Measurements from ENCODE around the gene ZYG11B.
"Not testable (repeated sequence)": the region's sequence is repeated elsewhere in the genome, so short reads cannot be mapped to it uniquely, and the experiment has no call there.

Gene ZYG11B

GRCh38 chr1:52756020-52756419 lies 29.8 kb downstream of the ZYG11B start:
- DNase-seq (ENCODE audit: low spot score), result no peak

GRCh38 chr1:52759908-52760307 lies 33.7 kb downstream of the ZYG11B start:
- no peak for DNase-seq (ENCODE audit: low spot score)

GRCh38 chr1:52767596-52768280 lies 41.5 kb downstream of the ZYG11B start:
- no peak for DNase-seq (ENCODE audit: low spot score)

GRCh38 chr1:52769346-52770033 lies 43.2 kb downstream of the ZYG11B start:
- DNase-seq (ENCODE audit: low spot score), result no peak

- no peak for DNase-seq (ENCODE audit: low spot score)
Observed at GRCh38 chr1:52771384-52771783, 45.1 kb downstream of the ZYG11B start.

- no peak for DNase-seq (ENCODE audit: low spot score)
Observed at GRCh38 chr1:52786148-52786547, 59.9 kb downstream of the ZYG11B start.

- DNase-seq (ENCODE audit: low spot score), result not testable (repeated sequence)
Observed at GRCh38 chr1:52790429-52790828, 64.2 kb downstream of the ZYG11B start.

GRCh38 chr1:52792036-52792435 lies 65.8 kb downstream of the ZYG11B start:
- DNase-seq (ENCODE audit: low spot score), result no peak

GRCh38 chr1:52793717-52794116 lies 67.5 kb downstream of the ZYG11B start:
- DNase-seq (ENCODE audit: low spot score), result not testable (repeated sequence)

- DNase-seq (ENCODE audit: low spot score), result no peak
Observed at GRCh38 chr1:52795464-52795863, 69.2 kb downstream of the ZYG11B start.

GRCh38 chr1:52798331-52798730 lies 72.1 kb downstream of the ZYG11B start:
- DNase-seq (ENCODE audit: low spot score), result no peak

GRCh38 chr1:52801011-52801410 lies 74.8 kb downstream of the ZYG11B start:
- DNase-seq (ENCODE audit: low spot score), result no peak

- DNase-seq (ENCODE audit: low spot score), result not testable (repeated sequence)
Observed at GRCh38 chr1:52804083-52804482, 77.8 kb downstream of the ZYG11B start.

GRCh38 chr1:52814465-52814864 lies 88.2 kb downstream of the ZYG11B start:
- DNase-seq (ENCODE audit: low spot score), result no peak

- DNase-seq (ENCODE audit: low spot score), result not testable (repeated sequence)
Observed at GRCh38 chr1:52820830-52821229, 94.6 kb downstream of the ZYG11B start.

GRCh38 chr1:52825868-52826267 lies 99.6 kb downstream of the ZYG11B start:
- no peak for DNase-seq (ENCODE audit: low spot score)

- DNase-seq (ENCODE audit: low spot score), result no peak
Observed at GRCh38 chr1:52834798-52835197, 108.5 kb downstream of the ZYG11B start.

- DNase-seq (ENCODE audit: low spot score), result no peak
Observed at GRCh38 chr1:52836035-52836434, 109.8 kb downstream of the ZYG11B start.

GRCh38 chr1:52839175-52839574 lies 112.9 kb downstream of the ZYG11B start:
- DNase-seq (ENCODE audit: low spot score), result not testable (repeated sequence)

- DNase-seq (ENCODE audit: low spot score), result no peak
Observed at GRCh38 chr1:52842643-52843310, 116.5 kb downstream of the ZYG11B start, which contains the start of gene ZYG11A. Gene ZYG11A, plus strand, starts transcription at chr1:52842760. Its CDS starts 124 bp downstream, at chr1:52842884.

GRCh38 chr1:52845119-52845518 lies 118.9 kb downstream of the ZYG11B start:
- not testable (repeated sequence) for DNase-seq (ENCODE audit: low spot score)

GRCh38 chr1:52848423-52848822 lies 122.2 kb downstream of the ZYG11B start:
- DNase-seq (ENCODE audit: low spot score), result no peak

GRCh38 chr1:52850951-52851350 lies 124.7 kb downstream of the ZYG11B start:
- no peak for DNase-seq (ENCODE audit: low spot score)

All from hematopoietic multipotent progenitor cell treated with erythropoietin and hydrocortisone succinate and interleukin-3 and kit ligand, for 17 days (in vitro differentiated cells).